HG03159 (cell line): ENCODE measurements around the gene NHSL2.

Experiments used
- ATAC-seq: cut with Tn5 transposase; IDR thresholded peaks from one replicate; pipeline ENCODE4 v1.9.1; 2021; ENCODE audit warnings: mild to moderate bottlenecking, moderate library complexity; ENCODE audit not compliant: unreplicated experiment

Gene NHSL2

GRCh38 chrX:72126048-72126415, 215.4 kb downstream of the NHSL2 start:
- peak; percentile 2 for ATAC-seq

GRCh38 chrX:72126539-72127140, 216.0 kb downstream of the NHSL2 start:
- peak; percentile 73 for ATAC-seq

- no peak for ATAC-seq
These were observed 216.7 kb downstream of the NHSL2 start for GRCh38 chrX:72127332-72127731.

- no peak for ATAC-seq
These were observed 217.7 kb downstream of the NHSL2 start for GRCh38 chrX:72128183-72128834.

GRCh38 chrX:72128881-72129280, 218.2 kb downstream of the NHSL2 start:
- ATAC-seq: no peak

GRCh38 chrX:72129661-72130060, 219.0 kb downstream of the NHSL2 start:
- ATAC-seq: no peak

- ATAC-seq: no peak
These were observed 219.6 kb downstream of the NHSL2 start for GRCh38 chrX:72130156-72130761.

GRCh38 chrX:72130762-72131250, 220.2 kb downstream of the NHSL2 start:
- no peak for ATAC-seq

GRCh38 chrX:72131317-72132294, 221.0 kb downstream of the NHSL2 start, which contains the start of gene RTL5:
Gene RTL5, minus strand, starts transcription at chrX:72131915.
- peak; percentile 46 for ATAC-seq

- ATAC-seq: no peak
These were observed 221.8 kb downstream of the NHSL2 start for GRCh38 chrX:72132456-72132855.

- no peak for ATAC-seq
These were observed 223.4 kb downstream of the NHSL2 start for GRCh38 chrX:72133851-72134546.

- no peak for ATAC-seq
These were observed 227.3 kb downstream of the NHSL2 start for GRCh38 chrX:72137846-72138495.

- no peak for ATAC-seq
These were observed 228.9 kb downstream of the NHSL2 start for GRCh38 chrX:72139538-72139937.

- ATAC-seq: peak; percentile 66
These were observed 230.8 kb downstream of the NHSL2 start for GRCh38 chrX:72141372-72142004.

GRCh38 chrX:72142094-72142793, 231.6 kb downstream of the NHSL2 start:
- ATAC-seq: no peak

GRCh38 chrX:72142794-72143608, 232.4 kb downstream of the NHSL2 start:
- no peak for ATAC-seq

- no peak for ATAC-seq
These were observed 232.9 kb downstream of the NHSL2 start for GRCh38 chrX:72143609-72143907.

GRCh38 chrX:72145181-72145580, 234.5 kb downstream of the NHSL2 start:
- no peak for ATAC-seq
